DND-41 (cell line): Measurements from ENCODE around the gene CSAD.

Experiments used
- ATAC-seq: fragments of 200-7000 bp; cut with Tn5 transposase; 3 replicates; pipeline ENCODE4 v1.9.1; 2021; ENCODE audit warnings: low read depth; ENCODE audit not compliant: insufficient read depth
- DNase-seq: peaks from one replicate; pipeline ENCODE4 v3.0.0-alpha.2; 2020
- H2AFZ ChIP-seq: 2 replicates; pipeline ENCODE4 v1.6.0; 2012; ENCODE audit warnings: low read depth, low read length
- H3K27ac ChIP-seq: 2 replicates; pipeline ENCODE4 v1.5.1; 2012; ENCODE audit warnings: low read length, inconsistent platforms
- H3K27me3 ChIP-seq: fragments of 200-600 bp; sonication (generic); 2 replicates; pipeline ENCODE4 v1.6.0; 2012; ENCODE audit warnings: low read length, mild to moderate bottlenecking, inconsistent platforms; ENCODE audit not compliant: insufficient read depth, poor library complexity
- H3K36me3 ChIP-seq: 2 replicates; pipeline ENCODE4 v1.5.1; 2012; ENCODE audit warnings: low read length, inconsistent platforms; ENCODE audit not compliant: insufficient read depth
- H3K4me1 ChIP-seq: 2 replicates; pipeline ENCODE4 v1.5.1; 2012; ENCODE audit warnings: mild to moderate bottlenecking, low read length; ENCODE audit not compliant: insufficient read depth
- H3K4me2 ChIP-seq: 2 replicates; pipeline ENCODE4 v1.6.0; 2012; ENCODE audit warnings: mild to moderate bottlenecking, moderate library complexity, low read length, inconsistent platforms; ENCODE audit not compliant: insufficient read depth
- H3K4me3 ChIP-seq, 2 experiments: fragments of 200-600 bp in 1 of 2; shearing (Covaris generic) in 1 of 2; 2 replicates each; pipeline ENCODE4 v1.5.1; 2012 to 2016; ENCODE audit warnings: inconsistent platforms in 2 of 2, low read length in 2 of 2, mild to moderate bottlenecking in 2 of 2, low read depth in 1 of 2, moderate library complexity in 1 of 2
- H3K79me2 ChIP-seq: 2 replicates; pipeline ENCODE4 v1.6.0; 2012; ENCODE audit warnings: low read length, inconsistent platforms; ENCODE audit not compliant: insufficient read depth
- H3K9ac ChIP-seq: 2 replicates; pipeline ENCODE4 v1.6.0; 2012; ENCODE audit warnings: low read depth, mild to moderate bottlenecking, inconsistent platforms, low read length, moderate library complexity
- H3K9me3 ChIP-seq: 2 replicates; pipeline ENCODE4 v1.5.1; 2012; ENCODE audit warnings: low read length, moderate library complexity, mild to moderate bottlenecking, inconsistent platforms; ENCODE audit not compliant: insufficient read depth, severe bottlenecking
- H4K20me1 ChIP-seq: 2 replicates; pipeline ENCODE4 v1.6.0; 2012; ENCODE audit warnings: low read length; ENCODE audit not compliant: insufficient read depth
- EZH2 ChIP-seq: IDR thresholded peaks from 3 replicates; pipeline ENCODE4 v1.6.1; 2012; ENCODE audit warnings: borderline replicate concordance, low read depth, mild to moderate bottlenecking, moderate library complexity, low read length, inconsistent platforms; ENCODE audit not compliant: severe bottlenecking
- TF ChIP-seq, protein P1 (sequence below): IDR thresholded peaks from 2 replicates; pipeline ENCODE4 v1.5.1; 2012; ENCODE audit warnings: borderline replicate concordance, low read length, moderate library complexity, mild to moderate bottlenecking; ENCODE audit not compliant: poor library complexity, severe bottlenecking; ENCODE audit errors: extremely low read depth

The CSAD gene

DNA sequence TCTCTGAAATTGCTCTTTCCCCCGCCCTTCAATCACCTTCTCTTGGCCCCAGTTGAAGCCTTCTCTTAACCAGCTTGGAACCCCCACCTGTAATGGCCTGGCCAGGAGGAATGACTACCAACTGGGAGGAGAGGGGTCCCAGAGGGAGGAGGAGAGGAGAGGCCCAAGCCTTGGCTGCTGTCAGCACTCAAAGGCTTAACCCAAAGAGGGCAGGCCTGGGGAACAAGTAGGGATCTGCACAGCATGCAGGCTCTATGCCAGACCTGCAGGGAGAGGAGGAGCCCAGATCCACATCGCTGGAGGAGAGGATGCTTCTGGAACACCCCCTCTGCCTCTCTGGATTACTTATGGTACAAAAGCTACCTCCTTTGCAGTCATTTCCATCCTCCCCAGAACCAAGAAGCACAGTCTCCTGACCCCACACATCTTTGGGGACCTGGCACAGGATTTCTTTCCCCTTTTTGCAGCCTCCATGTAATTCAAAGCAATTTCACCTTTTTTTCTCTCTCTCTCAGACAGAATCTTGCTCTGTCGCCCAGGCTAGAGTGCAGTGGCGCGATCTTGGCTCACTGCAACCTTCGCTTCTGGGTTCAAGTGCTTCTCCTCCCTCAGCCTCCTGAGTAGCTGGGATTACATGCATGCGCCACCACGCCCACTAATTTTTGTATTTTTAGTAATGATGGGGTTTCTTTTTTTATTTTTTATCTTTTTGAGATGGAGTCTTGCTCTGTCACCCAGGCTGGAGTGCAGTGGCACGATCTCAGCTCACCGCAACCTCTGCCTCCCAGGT, 45.1 kb upstream of the CSAD start:
- H4K20me1 ChIP-seq: no peaks in the 10 kb centered on the region
- no peaks in the 10 kb centered on the region for H3K27me3 ChIP-seq
- H3K4me1 ChIP-seq: peaks cover 35% of the 10 kb centered on the region
- no peaks in the 10 kb centered on the region for H3K9me3 ChIP-seq
- H3K9ac ChIP-seq: no peak overlapping the region
- H3K79me2 ChIP-seq: no peaks in the 10 kb centered on the region
- H3K4me2 ChIP-seq: no peak overlapping the region
- H3K4me3 ChIP-seq: no peak overlapping the region
- ATAC-seq (no peak), DNase-seq (no peak)
- H3K36me3 ChIP-seq: no peaks in the 10 kb centered on the region
- TF ChIP-seq, protein P1, sequence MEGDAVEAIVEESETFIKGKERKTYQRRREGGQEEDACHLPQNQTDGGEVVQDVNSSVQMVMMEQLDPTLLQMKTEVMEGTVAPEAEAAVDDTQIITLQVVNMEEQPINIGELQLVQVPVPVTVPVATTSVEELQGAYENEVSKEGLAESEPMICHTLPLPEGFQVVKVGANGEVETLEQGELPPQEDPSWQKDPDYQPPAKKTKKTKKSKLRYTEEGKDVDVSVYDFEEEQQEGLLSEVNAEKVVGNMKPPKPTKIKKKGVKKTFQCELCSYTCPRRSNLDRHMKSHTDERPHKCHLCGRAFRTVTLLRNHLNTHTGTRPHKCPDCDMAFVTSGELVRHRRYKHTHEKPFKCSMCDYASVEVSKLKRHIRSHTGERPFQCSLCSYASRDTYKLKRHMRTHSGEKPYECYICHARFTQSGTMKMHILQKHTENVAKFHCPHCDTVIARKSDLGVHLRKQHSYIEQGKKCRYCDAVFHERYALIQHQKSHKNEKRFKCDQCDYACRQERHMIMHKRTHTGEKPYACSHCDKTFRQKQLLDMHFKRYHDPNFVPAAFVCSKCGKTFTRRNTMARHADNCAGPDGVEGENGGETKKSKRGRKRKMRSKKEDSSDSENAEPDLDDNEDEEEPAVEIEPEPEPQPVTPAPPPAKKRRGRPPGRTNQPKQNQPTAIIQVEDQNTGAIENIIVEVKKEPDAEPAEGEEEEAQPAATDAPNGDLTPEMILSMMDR: no peak
- TF ChIP-seq EZH2: no peak
- H2AFZ ChIP-seq: no peak overlapping the region
- H3K27ac ChIP-seq: no peak overlapping the region

DNA sequence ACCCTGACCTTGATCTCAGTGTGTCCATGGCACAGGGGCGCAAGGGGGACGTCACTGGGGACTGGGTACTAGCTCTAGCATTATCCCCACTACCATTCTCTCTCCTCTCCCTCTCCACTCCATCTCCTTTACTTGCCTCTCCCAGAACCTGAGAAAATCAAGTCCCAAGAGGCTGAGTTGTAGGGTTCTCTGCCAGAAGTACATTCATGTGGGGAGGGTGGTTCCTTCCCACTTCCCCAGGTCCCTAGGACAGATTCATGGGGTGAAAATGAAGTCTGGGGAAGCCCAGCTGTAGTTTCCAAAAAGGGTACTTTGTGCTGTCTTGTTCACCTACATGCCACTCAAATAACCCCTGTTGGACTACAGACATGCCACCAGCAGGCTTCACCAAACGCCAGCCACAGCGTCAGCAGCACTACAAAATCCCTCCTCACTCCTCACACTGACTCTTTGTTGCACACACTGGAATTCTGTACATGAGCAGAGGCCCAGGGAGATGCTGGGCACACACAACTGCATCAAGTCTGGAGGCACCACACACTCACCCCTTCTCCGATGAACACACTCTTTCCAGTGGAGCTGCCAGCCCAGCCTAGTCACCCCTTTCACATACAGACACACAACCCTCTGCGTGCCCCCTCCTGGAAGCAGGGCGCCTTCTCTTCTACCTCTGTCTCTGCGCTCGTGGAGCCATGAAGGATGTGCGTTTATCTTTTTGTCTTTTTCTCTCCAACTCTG, 44.3 kb upstream of the CSAD start:
- no peak overlapping the region for H3K4me2 ChIP-seq
- no peak overlapping the region for H3K9ac ChIP-seq

DNA sequence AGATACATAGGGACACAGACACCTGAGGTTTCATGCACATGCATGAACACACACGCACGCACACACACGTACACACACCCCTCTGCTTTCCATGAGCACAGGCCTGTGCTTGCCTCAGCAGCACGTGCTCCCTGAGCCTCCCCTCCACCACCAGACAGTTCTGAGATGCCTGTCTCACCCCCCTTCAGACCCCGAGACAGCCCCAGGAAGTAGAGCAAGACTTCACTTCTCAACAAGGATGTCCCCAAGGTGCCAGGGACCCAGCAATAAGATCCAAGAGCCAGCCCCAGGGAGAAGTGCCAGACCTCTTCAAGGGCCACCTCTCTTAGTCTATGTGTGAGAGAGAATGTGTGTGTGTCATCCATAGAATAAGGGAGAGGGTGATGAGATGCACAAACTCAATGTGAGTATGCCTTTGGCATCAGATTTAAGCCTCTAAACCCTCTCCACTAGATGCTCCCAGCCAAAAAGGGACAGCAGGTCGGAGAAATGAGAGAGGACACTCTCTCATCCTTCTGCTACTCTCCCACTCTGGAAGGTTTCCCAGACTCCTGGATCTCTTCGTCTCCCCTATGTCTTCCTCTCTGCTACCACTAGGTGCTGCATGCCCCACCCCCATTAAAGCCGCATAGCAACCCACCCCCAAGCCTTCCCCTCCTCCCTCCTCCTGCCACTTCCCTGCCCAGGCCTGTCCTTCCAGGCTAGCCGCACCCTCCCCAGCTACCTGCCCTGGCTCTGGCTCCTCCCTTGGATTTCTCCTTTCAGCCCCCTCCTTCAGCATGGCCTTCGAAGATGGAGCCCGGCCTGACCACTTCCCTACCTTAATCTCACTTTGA, 43.6 kb upstream of the CSAD start:
- Histone ChIP-seq H3K27me3 (peaks cover 14% of the 10 kb centered on the region), H3K9me3 (no peaks in the 10 kb centered on the region), H3K36me3 (no peaks in the 10 kb centered on the region), H4K20me1 (no peaks in the 10 kb centered on the region), H2AFZ (no peak overlapping the region), H3K9ac (no peak overlapping the region; the same call in 1 of the 2 replicates), H3K4me3 (no peak overlapping the region), H3K27ac (no peak overlapping the region), H3K79me2 (no peaks in the 10 kb centered on the region), H3K4me2 (peak overlapping the region; percentile 40), H3K4me1 (peaks cover 49% of the 10 kb centered on the region)
- no peak for DNase-seq
- no peak for ATAC-seq
- TF ChIP-seq EZH2: no peak
- TF ChIP-seq, protein P1: peak; percentile 25

More for the DNA sequence above, 44.3 kb upstream of the CSAD start:
- Histone ChIP-seq H3K4me1 (peaks cover 41% of the 10 kb centered on the region), H3K36me3 (no peaks in the 10 kb centered on the region), H3K27ac (no peak overlapping the region), H3K27me3 (peaks cover 6% of the 10 kb centered on the region), H3K79me2 (no peaks in the 10 kb centered on the region), H3K9me3 (no peaks in the 10 kb centered on the region), H4K20me1 (no peaks in the 10 kb centered on the region), H2AFZ (no peak overlapping the region), H3K4me3 (no peak overlapping the region)
- TF ChIP-seq EZH2: no peak
- TF ChIP-seq, protein P1: no peak
- ATAC-seq (no peak), DNase-seq (no peak)
